H1 (cell line): ENCODE results near the gene ARNT2. TPM values are rescaled to one million over a fixed set of nuclear protein-coding genes. Genes with fewer than 3 reads are reported as not detected.

ENCODE experiments used
- CTCF ChIA-PET: fragments of 300-600 bp; sonication (Branson Sonifier 250); formaldehyde crosslinking; loops from one replicate; lab custom pipeline; 2021; ENCODE audit not compliant: partially characterized antibody; lab: Charles Lee
- POLR2A ChIA-PET: fragments of 300-600 bp; sonication (Branson Sonifier 250); formaldehyde crosslinking; loops from one replicate; lab custom pipeline; 2021; ENCODE audit warnings: inconsistent platforms; ENCODE audit not compliant: partially characterized antibody; lab: Charles Lee
- DNase-seq, 2 experiments: peaks; one replicate each; pipeline versions ENCODE4 v3.0.0 to v3.0.0-alpha.2; 2010 to 2022; ENCODE audit warnings: low spot score in 2 of 2, low read depth in 1 of 2, mixed read lengths in 1 of 2
- FAIRE-seq: peaks from 2 replicates; lab custom pipeline; 2011; peaks lifted over from hg19 to GRCh38; lab: Jason Lieb, UNC
- H2AFZ ChIP-seq: 2 replicates; pipeline ENCODE4 v1.8.1; 2012; ENCODE audit warnings: low read length, inconsistent platforms
- H2AK5ac ChIP-seq: 2 replicates; pipeline ENCODE4 v1.6.1; 2013; ENCODE audit warnings: low read depth, low read length
- H2BK120ac ChIP-seq: replicated peaks from 2 replicates; pipeline ENCODE3; 2013; ENCODE audit warnings: low read depth, low read length, inconsistent platforms
- H2BK12ac ChIP-seq: 2 replicates; pipeline ENCODE4 v1.6.1; 2013; ENCODE audit warnings: low read depth, low read length
- H2BK15ac ChIP-seq: 2 replicates; pipeline ENCODE4 v1.6.1; 2013; ENCODE audit warnings: low read length
- H2BK20ac ChIP-seq: 2 replicates; pipeline ENCODE4 v1.6.1; 2013; ENCODE audit warnings: low read length
- H2BK5ac ChIP-seq: 2 replicates; pipeline ENCODE4 v1.6.1; 2013; ENCODE audit warnings: low read depth, low read length
- H3K14ac ChIP-seq: 2 replicates; pipeline ENCODE4 v1.6.1; 2013; ENCODE audit warnings: inconsistent platforms; ENCODE audit not compliant: insufficient read length
- H3K18ac ChIP-seq: 2 replicates; pipeline ENCODE4 v1.6.1; 2013; ENCODE audit warnings: low read length; ENCODE audit errors: extremely low read depth
- H3K23ac ChIP-seq: 2 replicates; pipeline ENCODE4 v1.6.1; 2013; ENCODE audit warnings: inconsistent platforms; ENCODE audit not compliant: insufficient read length
- H3K23me2 ChIP-seq: 2 replicates; pipeline ENCODE4 v1.6.1; 2013; ENCODE audit warnings: low read depth, low read length
- H3K27ac ChIP-seq: 2 replicates; pipeline ENCODE4 v1.6.1; 2011; ENCODE audit warnings: low read depth, low read length, inconsistent platforms
- H3K27me3 ChIP-seq, 4 experiments: replicated peaks in 1 of 4; 1 replicate in 1 of 4; 2 replicates in 3 of 4; pipeline versions ENCODE4 v1.6.1 to v1.8.1; 2011 to 2013; ENCODE audit warnings: low read length in 3 of 4, mild to moderate bottlenecking in 3 of 4, inconsistent platforms in 2 of 4, mixed read lengths in 2 of 4, moderate library complexity in 1 of 4; ENCODE audit not compliant: control insufficient read depth in 3 of 4, insufficient read depth in 3 of 4; ENCODE audit errors: extremely low read depth in 1 of 4
- H3K36me3 ChIP-seq, 4 experiments: 2 replicates each; pipeline versions ENCODE4 v1.6.1 to v1.8.1; 2011 to 2013; ENCODE audit warnings: mild to moderate bottlenecking in 4 of 4, low read length in 3 of 4, moderate library complexity in 2 of 4, control low read depth in 1 of 4, inconsistent platforms in 1 of 4; ENCODE audit not compliant: insufficient read depth in 4 of 4, control insufficient read depth in 2 of 4
- H3K4ac ChIP-seq: replicated peaks from 2 replicates; pipeline ENCODE3; 2013; ENCODE audit warnings: low read length, low read depth, mixed read lengths, inconsistent platforms; ENCODE audit not compliant: insufficient read length
- H3K4me1 ChIP-seq, 4 experiments: replicated peaks in 1 of 4; 1 replicate in 1 of 4; 2 replicates in 3 of 4; pipeline versions ENCODE4 v1.6.1 to v1.8.1; 2011 to 2013; ENCODE audit warnings: low read length in 3 of 4, inconsistent platforms in 2 of 4, mixed read lengths in 1 of 4; ENCODE audit not compliant: insufficient read depth in 4 of 4, control insufficient read depth in 3 of 4
- H3K4me2 ChIP-seq, 2 experiments: 2 replicates each; pipeline versions ENCODE4 v1.6.1 to v1.8.1; 2011 to 2013; ENCODE audit warnings: low read depth in 2 of 2, low read length in 2 of 2, control low read depth in 1 of 2, inconsistent platforms in 1 of 2, mild to moderate bottlenecking in 1 of 2; ENCODE audit not compliant: insufficient read depth in 1 of 2
- H3K4me3 ChIP-seq, 4 experiments: fragments of 200-600, 300-600 bp in 1 of 4; sonication (generic), shearing (Covaris generic), sonication (Bioruptor Twin) in 1 of 4; 2 replicates each; pipeline versions ENCODE4 v1.5.1 to v1.8.1; 2011 to 2016; ENCODE audit warnings: low read length in 4 of 4, low read depth in 3 of 4, control low read depth in 2 of 4, inconsistent platforms in 2 of 4, mild to moderate bottlenecking in 2 of 4, mixed read lengths in 1 of 4, moderate library complexity in 1 of 4; ENCODE audit not compliant: insufficient read depth in 2 of 4; ENCODE audit errors: extremely low read depth in 1 of 4
- H3K56ac ChIP-seq: replicated peaks from 2 replicates; pipeline ENCODE3; 2013; ENCODE audit warnings: low read depth, mild to moderate bottlenecking, mixed read lengths, low read length, inconsistent platforms; ENCODE audit not compliant: insufficient read length
- H3K79me1 ChIP-seq: 2 replicates; pipeline ENCODE4 v1.6.1; 2013; ENCODE audit warnings: low read depth, low read length, control low read depth
- H3K79me2 ChIP-seq, 2 experiments: 2 replicates each; pipeline versions ENCODE4 v1.6.1 to v1.8.1; 2012 to 2013; ENCODE audit warnings: low read length in 2 of 2, mild to moderate bottlenecking in 2 of 2, inconsistent platforms in 1 of 2; ENCODE audit not compliant: insufficient read depth in 2 of 2, control insufficient read depth in 1 of 2
- H3K9ac ChIP-seq, 4 experiments: replicated peaks in 1 of 4; 1 replicate in 1 of 4; 2 replicates in 3 of 4; pipeline versions ENCODE4 v1.6.1 to v1.8.1; 2011 to 2013; ENCODE audit warnings: low read depth in 3 of 4, low read length in 3 of 4, control low read depth in 2 of 4, mild to moderate bottlenecking in 2 of 4, moderate library complexity in 2 of 4, inconsistent platforms in 1 of 4; ENCODE audit errors: extremely low read depth in 1 of 4
- H3K9me3 ChIP-seq, 2 experiments: 2 replicates each; pipeline versions ENCODE4 v1.6.1 to v1.8.1; 2012 to 2013; ENCODE audit warnings: mild to moderate bottlenecking in 2 of 2, moderate library complexity in 2 of 2, control low read depth in 1 of 2, inconsistent platforms in 1 of 2, low read depth in 1 of 2, low read length in 1 of 2, mixed read lengths in 1 of 2; ENCODE audit not compliant: insufficient read depth in 2 of 2
- H4K20me1 ChIP-seq, 2 experiments: replicated peaks in 1 of 2; 2 replicates each; pipeline versions ENCODE3 to v1.8.1; 2011 to 2013; ENCODE audit warnings: inconsistent platforms in 2 of 2, low read length in 2 of 2, mild to moderate bottlenecking in 1 of 2; ENCODE audit not compliant: insufficient read depth in 2 of 2, control insufficient read depth in 1 of 2
- H4K5ac ChIP-seq: 2 replicates; pipeline ENCODE4 v1.6.1; 2013; ENCODE audit warnings: low read length, low read depth, mixed read lengths, inconsistent platforms; ENCODE audit not compliant: insufficient read length
- H4K8ac ChIP-seq: 2 replicates; pipeline ENCODE4 v1.8.0; 2013; ENCODE audit warnings: mild to moderate bottlenecking, moderate library complexity, low read length, inconsistent platforms; ENCODE audit not compliant: insufficient read depth; ENCODE audit errors: extremely low read depth
- H4K91ac ChIP-seq: replicated peaks from 2 replicates; pipeline ENCODE3; 2013; ENCODE audit warnings: low read length, mixed read lengths, inconsistent platforms; ENCODE audit not compliant: insufficient read length
- CBX5 ChIP-seq: fragments of 300-800, 300-1000 bp; sonication (generic); IDR thresholded peaks from 2 replicates; pipeline ENCODE4 v1.7.1; 2016; ENCODE audit warnings: antibody characterized with exemption, low read length, low read depth
- CHD2 ChIP-seq: IDR thresholded peaks from 2 replicates; pipeline ENCODE4 v1.6.1; 2012; ENCODE audit warnings: low read length, improper control_type of control experiment
- CREB1 ChIP-seq: IDR thresholded peaks from 2 replicates; pipeline ENCODE4 v1.6.1; 2012; ENCODE audit warnings: inconsistent platforms
- GTF2F1 ChIP-seq: IDR thresholded peaks from 2 replicates; pipeline ENCODE4 v1.6.1; 2012; ENCODE audit warnings: low read depth, low read length, improper control_type of control experiment, borderline replicate concordance
- JUN ChIP-seq: IDR thresholded peaks from 2 replicates; pipeline ENCODE4 v1.6.1; 2011; ENCODE audit warnings: low read depth, mild to moderate bottlenecking, improper control_type of control experiment, low read length
- JUND ChIP-seq: IDR thresholded peaks from 2 replicates; pipeline ENCODE4 v1.6.1; 2011; ENCODE audit warnings: mild to moderate bottlenecking, improper control_type of control experiment, low read length
- MAFK ChIP-seq: IDR thresholded peaks from 2 replicates; pipeline ENCODE4 v1.6.1; 2012; ENCODE audit warnings: low read depth, mild to moderate bottlenecking, improper control_type of control experiment, low read length
- SRF ChIP-seq: IDR thresholded peaks from 2 replicates; pipeline ENCODE4 v1.6.1; 2011; ENCODE audit warnings: mild to moderate bottlenecking, low read depth, low read length, moderate library complexity
- TEAD4 ChIP-seq: IDR thresholded peaks from 2 replicates; pipeline ENCODE4 v1.6.1; 2012; ENCODE audit warnings: low read depth, low read length, inconsistent platforms, mixed read lengths
- WGBS, 2 experiments: shearing (Covaris generic) in 1 of 2; methylation state at CpG; one replicate each; pipeline versions ENCODE4 v1.1.6 to v1.1.7; 2013 to 2015; ENCODE audit warnings: low lambda C conversion rate in 2 of 2, mixed read lengths in 2 of 2, inconsistent platforms in 1 of 2, low coverage in 1 of 2, missing lambda C conversion rate in 1 of 2; ENCODE audit not compliant: insufficient replicate concordance in 2 of 2, insufficient coverage in 1 of 2, insufficient read length in 1 of 2; ENCODE audit errors: extremely low coverage in 1 of 2, missing lambda C conversion rate in 1 of 2; 5-methylcytosine and 5-hydroxymethylcytosine counted together
- polyA plus RNA-seq, 7 experiments: library from polyadenylated mRNA; depleted of rRNA in 3 of 7; stranded (reverse) in 5 of 7; unstranded in 2 of 7; fragments of >200 nt in 5 of 7; fragments of 200-250 nt in 2 of 7; gene quantifications; 1 replicate in 5 of 7; 2 replicates in 1 of 7; 4 replicates in 1 of 7; pipeline versions ENCODE4 v1.2.1 to v1.2.3, GENCODE V29; 2011 to 2013; ENCODE audit warnings: missing spikeins in 2 of 7, mixed read lengths in 2 of 7
- total RNA-seq: library from RNA; stranded (reverse); fragmentation: NEBNext Ultra II Directional; extraction: Animal tissue kit (Norgen Biotek cat#: 25700); gene quantifications from 2 replicates; pipeline ENCODE4 v1.2.1, GENCODE V29; 2021

The ARNT2 gene
- total and polyA plus RNA-seq, 2 of the 8 experiments (the other 6 are each of a cell fraction or from before 2014, with no cell fraction given), result 9.5 to 14.6 TPM

DNA sequence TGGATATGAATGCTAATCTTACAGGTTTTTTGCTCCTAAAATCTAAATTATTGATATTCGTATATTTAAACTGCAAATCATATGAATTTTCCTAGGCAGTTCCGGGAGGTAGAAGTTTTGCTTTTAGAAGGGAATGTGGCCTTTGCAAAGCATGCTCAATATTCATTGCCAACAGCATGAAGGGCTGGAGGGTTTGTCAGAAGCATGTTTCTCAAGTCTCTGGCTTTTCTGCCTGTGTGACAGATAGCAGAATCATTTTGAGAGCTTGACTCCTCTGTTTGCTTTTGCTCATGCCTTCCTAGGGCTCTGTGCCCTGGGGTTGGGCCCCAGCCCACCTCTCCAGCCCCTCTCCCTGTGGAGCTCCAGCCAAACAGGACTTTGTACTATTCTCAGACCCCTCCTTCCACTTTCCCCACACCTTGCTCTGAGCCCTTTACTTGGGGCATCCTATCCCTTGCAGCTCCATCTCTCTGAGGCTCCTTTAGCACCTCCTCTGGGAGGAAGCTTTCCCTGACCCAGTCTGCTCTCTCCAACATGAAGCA is 91.3 kb downstream of the ARNT2 start:
- DNase-seq (no peak), FAIRE-seq (no peak)
- H3K4me2 ChIP-seq, result no peak overlapping the region
- ChIA-PET CTCF (interaction anchor here (1.0 to 1.4 kb wide), 4 partner anchors 14 to 291 kb away, joined by 3 to 4 read pairs (median 4); no protein-coding TSS in a partner anchor), POLR2A (no interaction called here)
- no peaks in the 10 kb centered on the region for H3K79me1 ChIP-seq
- no peaks in the 10 kb centered on the region for H4K20me1 ChIP-seq
- no peaks in the 10 kb centered on the region for H3K79me2 ChIP-seq
- H3K56ac ChIP-seq, result no peak overlapping the region
- no peak overlapping the region for H2BK15ac ChIP-seq
- no peak overlapping the region for H2AFZ ChIP-seq
- H3K18ac ChIP-seq, result no peak overlapping the region
- 100% methylated on average over 2 of the region's 2 CpGs; no CpG with 5 or more reads in 1 of the 2 experiments for WGBS, 2 experiments
- H2BK5ac ChIP-seq, result no peak overlapping the region
- no peak overlapping the region for H3K27ac ChIP-seq
- no peaks in the 10 kb centered on the region for H3K9me3 ChIP-seq
- H2BK12ac ChIP-seq, result no peak overlapping the region
- H3K9ac ChIP-seq, result no peak overlapping the region
- H2AK5ac ChIP-seq, result no peak overlapping the region; the same call in 1 of the 2 replicates
- no peak overlapping the region for H4K5ac ChIP-seq
- H3K23ac ChIP-seq, result no peak overlapping the region
- H2BK20ac ChIP-seq, result no peak overlapping the region
- H4K91ac ChIP-seq, result no peak overlapping the region
- peaks cover 0 to 7% (median under 1%) of the 10 kb centered on the region in 4 experiments; a peak in 2 of 7 replicates for H3K4me1 ChIP-seq
- H3K23me2 ChIP-seq, result no peaks in the 10 kb centered on the region
- H4K8ac ChIP-seq, result no peak overlapping the region; the same call in 1 of the 2 replicates
- no peaks in the 10 kb centered on the region for H3K36me3 ChIP-seq
- H3K4ac ChIP-seq, result no peak overlapping the region
- no peak overlapping the region for H2BK120ac ChIP-seq
- TF ChIP-seq SRF, result no peak
- no peak for TF ChIP-seq TEAD4
- TF ChIP-seq JUND, result no peak
- TF ChIP-seq JUN, result no peak
- no peak for TF ChIP-seq CHD2
- TF ChIP-seq CREB1, result no peak
- no peak for TF ChIP-seq CBX5
- no peak for TF ChIP-seq MAFK
- TF ChIP-seq GTF2F1, result no peak
- no peak overlapping the region for H3K14ac ChIP-seq
- H3K4me3 ChIP-seq, result no peak overlapping the region
- no peaks in the 10 kb centered on the region for H3K27me3 ChIP-seq
